Psoas muscle (tissue), 8 donors: ENCODE measurements around the gene SLC18A2. TPM values are rescaled to one million over a fixed set of nuclear protein-coding genes. Genes with fewer than 3 reads are reported as not detected.

Source experiments
- ATAC-seq, 4 donors: fragments of 200-7000 bp; cut with Tn5 transposase; one replicate each; pipeline ENCODE4 v1.9.1; 2020; ENCODE audit warnings: moderate library complexity in 3 of 4, mild to moderate bottlenecking in 2 of 4
- DNase-seq, 2 donors: peaks; one replicate each; pipeline ENCODE4 v3.0.0-alpha.2; 2020
- H3K27ac ChIP-seq: fragments of 200-600 bp; one replicate; pipeline ENCODE4 v1.8.0; 2022
- H3K27me3 ChIP-seq, 3 donors: fragments of 200-600 bp in 1 of 3; one replicate each; pipeline versions ENCODE4 v1.6.1 to v1.8.0; 2013 to 2022; ENCODE audit warnings: low read length in 2 of 3, mild to moderate bottlenecking in 2 of 3, moderate library complexity in 1 of 3; ENCODE audit not compliant: insufficient read depth in 3 of 3
- H3K36me3 ChIP-seq, 2 donors: fragments of 200-600 bp in 1 of 2; one replicate each; pipeline versions ENCODE4 v1.6.1 to v1.8.0; 2013 to 2022; ENCODE audit warnings: low read depth in 1 of 2, mild to moderate bottlenecking in 1 of 2, moderate library complexity in 1 of 2; ENCODE audit not compliant: insufficient read depth in 1 of 2
- H3K4me1 ChIP-seq: fragments of 200-600 bp; one replicate; pipeline ENCODE4 v1.8.0; 2022
- H3K4me3 ChIP-seq: fragments of 200-600 bp; one replicate; pipeline ENCODE4 v1.8.0; 2022; ENCODE audit warnings: mild to moderate bottlenecking
- H3K9me3 ChIP-seq: fragments of 200-600 bp; one replicate; pipeline ENCODE4 v1.8.0; 2022
- whole genome bisulfite sequencing, 3 donors: extraction: QIAGEN DNeasy Blood & Tissue Kit; methylation state at CpG; one replicate each; pipeline versions ENCODE4 v1.1.6 to v1.1.7; 2013; 5-methylcytosine and 5-hydroxymethylcytosine counted together
- intact Hi-C, 2 donors: fragments of 100-400 bp; cut with DNase I; formaldehyde crosslinking; loops; one replicate each; pipeline versions ENCODE4 v1.11.0 to v1.14.2; 2022
- polyA plus RNA-seq, 3 donors: library from polyadenylated mRNA; stranded (reverse); fragments of 200-250 nt; gene quantifications; one replicate each; pipeline ENCODE4 v1.2.3, GENCODE V29; 2013
- total RNA-seq, 4 donors: library from RNA; stranded (reverse); fragmentation: NEBNext Ultra II Directional in 2 of 4; extraction: Animal tissue kit (Norgen Biotek cat#: 25700) in 2 of 4; gene quantifications; one replicate each; pipeline versions ENCODE4 v1.2.1 to v1.2.4, GENCODE V29; 2021 to 2023
- TF ChIP-seq, protein P1 (sequence below): fragments of 200-600 bp; IDR thresholded peaks from one replicate; pipeline ENCODE4 v1.8.0; 2022; ENCODE audit warnings: antibody characterized with exemption
- donor health status: healthy with polysubstance abuse.
- donor health status: DM: no; HTN: no; CAD: no; lungs with moderate emphysema.
- donor health status: Bipolar disorder and iron deficiency.
- donor health status: healthy.
- donor health status: DM: yes; HTN: yes; CAD: no.
- donor health status: DM: no; HTN: no; CAD: no.
- donor health status: DM: no; HTN: no; CAD: no.
- donor health status: DM: yes; HTN: yes; CAD: no.

The SLC18A2 gene
- total and polyA plus RNA-seq, 7 donors, result 0.01 to 0.27 (median 0.10) TPM

DNA sequence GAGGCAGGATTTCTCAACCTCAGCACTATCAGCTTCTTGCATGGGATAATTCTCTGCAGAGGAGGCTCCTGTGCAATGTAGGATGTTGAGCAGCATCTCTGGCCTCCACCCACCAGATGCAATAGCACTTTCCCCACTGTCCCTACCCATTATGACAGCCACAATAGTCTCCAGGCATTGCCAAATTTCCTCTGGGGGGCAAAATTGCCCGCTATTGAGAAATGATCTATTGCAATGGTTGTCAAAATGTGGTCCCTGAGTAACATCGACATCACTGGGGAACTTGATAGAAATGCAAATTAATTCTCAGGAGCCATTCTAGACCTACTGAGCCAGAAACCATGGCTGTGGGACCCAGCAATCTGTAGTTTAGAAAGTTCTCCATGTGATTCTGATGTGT is 36.6 kb upstream of the SLC18A2 start:
- Histone ChIP-seq H3K36me3 (no peaks in the 10 kb centered on the region), H3K27ac (no peak overlapping the region), H3K4me3 (no peak overlapping the region), H3K9me3 (no peaks in the 10 kb centered on the region), H3K27me3 (peaks cover 0 to 6% (median 0%) of the 10 kb centered on the region in 3 donors), H3K4me1 (no peaks in the 10 kb centered on the region)
- TF ChIP-seq, protein P1, sequence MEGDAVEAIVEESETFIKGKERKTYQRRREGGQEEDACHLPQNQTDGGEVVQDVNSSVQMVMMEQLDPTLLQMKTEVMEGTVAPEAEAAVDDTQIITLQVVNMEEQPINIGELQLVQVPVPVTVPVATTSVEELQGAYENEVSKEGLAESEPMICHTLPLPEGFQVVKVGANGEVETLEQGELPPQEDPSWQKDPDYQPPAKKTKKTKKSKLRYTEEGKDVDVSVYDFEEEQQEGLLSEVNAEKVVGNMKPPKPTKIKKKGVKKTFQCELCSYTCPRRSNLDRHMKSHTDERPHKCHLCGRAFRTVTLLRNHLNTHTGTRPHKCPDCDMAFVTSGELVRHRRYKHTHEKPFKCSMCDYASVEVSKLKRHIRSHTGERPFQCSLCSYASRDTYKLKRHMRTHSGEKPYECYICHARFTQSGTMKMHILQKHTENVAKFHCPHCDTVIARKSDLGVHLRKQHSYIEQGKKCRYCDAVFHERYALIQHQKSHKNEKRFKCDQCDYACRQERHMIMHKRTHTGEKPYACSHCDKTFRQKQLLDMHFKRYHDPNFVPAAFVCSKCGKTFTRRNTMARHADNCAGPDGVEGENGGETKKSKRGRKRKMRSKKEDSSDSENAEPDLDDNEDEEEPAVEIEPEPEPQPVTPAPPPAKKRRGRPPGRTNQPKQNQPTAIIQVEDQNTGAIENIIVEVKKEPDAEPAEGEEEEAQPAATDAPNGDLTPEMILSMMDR, result no peak
- no peak for DNase-seq
- no peak for ATAC-seq
- 35 to 61% (median 49%) methylated on average over 2 of the region's 2 CpGs for WGBS, 3 donors
- intact Hi-C loops, result no loop called here

DNA sequence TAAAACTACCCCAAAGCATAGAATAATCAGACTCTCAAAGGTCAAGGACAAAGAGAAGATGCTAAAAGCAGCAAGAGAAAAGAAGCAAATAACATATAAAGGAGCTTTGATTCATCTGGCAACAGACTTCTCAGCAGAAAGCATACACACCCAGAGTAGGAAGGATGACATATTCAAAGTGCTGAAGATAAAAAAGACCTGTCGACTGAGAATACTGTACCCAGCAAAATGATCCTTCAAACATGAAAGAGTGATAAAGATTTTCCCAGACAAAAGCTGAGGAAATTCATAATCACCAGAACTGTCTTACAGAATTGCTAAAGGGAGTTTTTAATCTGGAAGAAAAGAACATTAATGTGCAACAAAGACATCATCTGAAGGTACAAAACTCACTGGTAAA is 28.7 kb upstream of the SLC18A2 start:
- Histone ChIP-seq H3K4me1 (peaks cover 5% of the 10 kb centered on the region), H3K36me3 (no peaks in the 10 kb centered on the region), H3K9me3 (no peaks in the 10 kb centered on the region), H3K27ac (no peak overlapping the region), H3K27me3 (peaks cover 0 to 33% (median 12%) of the 10 kb centered on the region in 3 donors), H3K4me3 (no peak overlapping the region)
- 73 to 89% (median 86%) methylated on average over 1 of the region's 1 CpG for WGBS, 3 donors
- intact Hi-C loops, result loop anchor here (10.0 kb wide), 2 partner anchors 233 to 1033 kb away; no protein-coding TSS in a partner anchor
- TF ChIP-seq, protein P1, result no peak
- DNase-seq (no peak), ATAC-seq (no peak)

DNA sequence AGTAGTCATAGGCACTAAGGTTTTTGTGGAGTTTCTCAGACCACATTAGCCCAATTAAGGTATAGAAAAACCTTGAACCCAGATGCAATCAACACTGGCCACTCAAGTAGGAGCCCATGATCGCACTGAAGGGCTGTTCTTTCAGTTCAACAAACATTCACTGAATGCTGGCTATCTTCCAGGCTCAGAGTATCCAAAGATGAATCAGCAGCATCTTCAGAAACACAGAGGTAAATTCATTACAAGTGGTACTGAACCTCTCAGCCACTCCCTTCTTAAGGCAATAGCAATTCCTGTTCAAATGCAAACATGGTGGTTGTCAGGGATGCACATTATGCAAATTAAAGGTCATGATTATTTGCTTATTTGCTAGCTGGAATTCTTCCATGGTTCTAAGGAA is 26.5 kb upstream of the SLC18A2 start:
- TF ChIP-seq, protein P1, result no peak
- H3K27me3 ChIP-seq, result peaks cover 0 to 48% (median 15%) of the 10 kb centered on the region in 3 donors

DNA sequence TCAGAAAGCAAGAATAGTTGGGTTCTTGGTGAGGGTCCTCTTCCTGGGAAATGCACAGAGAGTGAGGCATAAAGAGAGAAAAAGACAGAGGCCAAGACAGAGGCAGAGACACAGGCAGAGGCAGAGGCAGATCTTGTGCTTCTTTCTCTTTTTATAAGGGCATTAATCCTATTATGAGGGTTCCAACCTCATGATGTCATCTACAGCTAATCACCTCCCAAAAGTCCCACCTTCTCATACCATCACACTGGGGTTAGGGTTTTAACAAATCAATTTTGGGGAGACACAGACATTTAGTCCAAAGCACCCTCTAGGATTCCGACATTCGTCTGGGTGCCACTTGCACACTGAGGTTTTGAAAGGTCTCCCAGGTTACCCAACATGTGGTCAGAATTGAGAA is 25.8 kb upstream of the SLC18A2 start:
- intact Hi-C loops, result loop anchor here (5.0 to 10.0 kb wide), 3 partner anchors 107 to 1030 kb away; no protein-coding TSS in a partner anchor
- no peak overlapping the region for H3K27ac ChIP-seq
- peaks cover 0 to 48% (median 15%) of the 10 kb centered on the region in 3 donors for H3K27me3 ChIP-seq
- no peaks in the 10 kb centered on the region for H3K36me3 ChIP-seq
- no peak overlapping the region for H3K4me3 ChIP-seq
- ATAC-seq (no peak), DNase-seq (no peak)
- H3K9me3 ChIP-seq, result no peaks in the 10 kb centered on the region
- 78 to 86% (median 82%) methylated on average over 2 of the region's 2 CpGs for WGBS, 3 donors
- peaks cover 5% of the 10 kb centered on the region for H3K4me1 ChIP-seq
- TF ChIP-seq, protein P1, result no peak

More for the DNA sequence above, 26.5 kb upstream of the SLC18A2 start:
- H3K9me3 ChIP-seq, result no peaks in the 10 kb centered on the region
- no peaks in the 10 kb centered on the region for H3K36me3 ChIP-seq
- DNase-seq, result no peak
- ATAC-seq, result no peak
- intact Hi-C loops, result loop anchor here (10.0 kb wide), 2 partner anchors 230 to 1030 kb away; no protein-coding TSS in a partner anchor
- no peak overlapping the region for H3K4me3 ChIP-seq
- no peak overlapping the region for H3K27ac ChIP-seq
- WGBS, 3 donors, result 59 to 76% (median 64%) methylated on average over 1 of the region's 1 CpG
- H3K4me1 ChIP-seq, result peaks cover 5% of the 10 kb centered on the region

DNA sequence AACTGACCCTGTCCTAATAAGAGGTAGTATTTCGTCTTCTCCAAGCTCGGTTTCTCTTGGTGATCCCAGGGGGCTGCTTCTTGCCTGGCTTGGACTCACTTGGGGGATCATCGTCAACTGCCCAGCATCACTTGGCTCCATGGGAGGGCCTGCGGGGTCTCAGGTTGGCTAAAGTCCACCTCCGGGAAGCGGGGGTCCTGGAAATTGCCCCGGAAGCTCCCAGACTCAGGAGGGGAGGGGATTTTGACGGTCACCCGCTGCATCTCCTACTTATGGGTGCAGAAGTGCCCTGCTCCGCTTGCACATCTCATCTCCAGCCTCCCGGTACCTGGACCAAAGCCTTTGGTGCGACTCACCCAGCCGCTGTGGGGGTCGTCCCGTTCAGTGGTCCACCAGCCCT is 24.9 kb upstream of the SLC18A2 start:
- Histone ChIP-seq H3K9me3 (no peaks in the 10 kb centered on the region), H3K4me1 (peaks cover 5% of the 10 kb centered on the region), H3K36me3 (no peaks in the 10 kb centered on the region), H3K27ac (no peak overlapping the region), H3K4me3 (no peak overlapping the region), H3K27me3 (peaks cover 0 to 50% (median 15%) of the 10 kb centered on the region in 3 donors)
- DNase-seq, result no peak
- intact Hi-C loops, result loop anchor here (2.0 to 10.0 kb wide), 4 partner anchors 105 to 1029 kb away; no protein-coding TSS in a partner anchor
- no peak for ATAC-seq
- 58 to 60% (median 60%) methylated on average over 15 of the region's 15 CpGs for WGBS, 3 donors
- TF ChIP-seq, protein P1, result no peak
